Spleen (tissue), 11 donors: ENCODE data around the gene CCNL1. TPM values are rescaled to one million over a fixed set of nuclear protein-coding genes. Genes with fewer than 3 reads are reported as not detected.

Experiments used
- DNase-seq: peaks from one replicate; pipeline ENCODE4 v3.0.0-alpha.2; 2020
- H3K27ac ChIP-seq, 8 donors: fragments of 200-600 bp; sonication (generic) in 7 of 8; 1 replicate in 4 of 8; 2 replicates in 4 of 8; pipeline versions ENCODE4 v1.5.0 to v1.8.0; 2016 to 2021; ENCODE audit warnings: inconsistent platforms in 4 of 8, mild to moderate bottlenecking in 4 of 8, moderate library complexity in 1 of 8
- H3K27me3 ChIP-seq, 7 donors: fragments of 200-600 bp; sonication (generic) in 6 of 7; replicated peaks in 1 of 7; 1 replicate in 4 of 7; 2 replicates in 3 of 7; pipeline versions ENCODE4 v1.5.0 to v1.8.0; 2016 to 2021; ENCODE audit warnings: inconsistent platforms in 3 of 7, mild to moderate bottlenecking in 1 of 7
- H3K36me3 ChIP-seq, 6 donors: fragments of 200-600 bp; sonication (generic) in 5 of 6; 1 replicate in 4 of 6; 2 replicates in 2 of 6; pipeline versions ENCODE4 v1.5.0 to v1.8.0; 2016 to 2021; ENCODE audit warnings: inconsistent platforms in 2 of 6
- H3K4me1 ChIP-seq, 6 donors: fragments of 200-600 bp; sonication (generic) in 5 of 6; 1 replicate in 3 of 6; 2 replicates in 3 of 6; pipeline versions ENCODE4 v1.5.0 to v1.8.0; 2016 to 2021; ENCODE audit warnings: inconsistent platforms in 3 of 6
- H3K4me3 ChIP-seq, 8 donors: fragments of 200-600 bp; sonication (generic) in 7 of 8; 1 replicate in 4 of 8; 2 replicates in 4 of 8; pipeline versions ENCODE4 v1.5.0 to v1.8.0; 2016 to 2021; ENCODE audit warnings: inconsistent platforms in 4 of 8, mild to moderate bottlenecking in 4 of 8, moderate library complexity in 2 of 8
- H3K9me3 ChIP-seq, 8 donors: fragments of 200-600 bp; sonication (generic) in 7 of 8; 1 replicate in 4 of 8; 2 replicates in 4 of 8; pipeline versions ENCODE4 v1.5.0 to v1.8.0; 2016 to 2021; ENCODE audit warnings: inconsistent platforms in 4 of 8
- CTCF ChIP-seq, 11 experiments: fragments of 200-600 bp in 7 of 11; fragments of 450-650 bp in 4 of 11; sonication (generic) in 4 of 11; IDR thresholded peaks in 8 of 11; conservative IDR thresholded peaks in 3 of 11; 1 replicate in 7 of 11; 2 replicates in 4 of 11; pipeline versions ENCODE4 v1.4.0 to v1.8.0; 2016 to 2021; ENCODE audit warnings: antibody characterized with exemption in 11 of 11, inconsistent platforms in 4 of 11, mild to moderate bottlenecking in 1 of 11
- POLR2A ChIP-seq, 3 donors: fragments of 450-650 bp; IDR thresholded peaks; one replicate each; pipeline ENCODE4 v1.5.1; 2017; ENCODE audit warnings: antibody characterized with exemption in 3 of 3, mild to moderate bottlenecking in 1 of 3
- POLR2AphosphoS5 ChIP-seq, 3 donors: sonication (generic); formaldehyde crosslinking; IDR thresholded peaks; one replicate each; pipeline ENCODE4 v1.5.1; 2017; ENCODE audit warnings: antibody characterized with exemption in 3 of 3
- WGBS, 5 donors: extraction: QIAGEN DNeasy Blood & Tissue Kit in 3 of 5; methylation state at CpG; one replicate each; pipeline versions ENCODE4 v1.1.5 to v1.1.7; 2013 to 2018; 5-methylcytosine and 5-hydroxymethylcytosine counted together
- intact Hi-C: fragments of 100-400 bp; cut with DNase I; formaldehyde crosslinking; loops from one replicate; pipeline ENCODE4 v1.15.0; 2023; ENCODE audit warnings: low total_unique reads
- polyA plus RNA-seq, 3 donors: library from polyadenylated mRNA; stranded (reverse); fragments of 200-250 nt; gene quantifications; one replicate each; pipeline ENCODE4 v1.2.1, GENCODE V29; 2013
- small RNA-seq, 4 donors: library from RNA; depleted of rRNA; stranded (forward); fragments of <200 nt; gene quantifications; one replicate each; pipeline ENCODE3, GENCODE V24; 2016
- total RNA-seq, 7 donors: library from RNA; depleted of rRNA in 3 of 7; stranded (reverse); fragments of >200 nt in 3 of 7; fragmentation: NEBNext Ultra II Directional in 4 of 7; extraction: Animal tissue kit (Norgen Biotek cat#: 25700) in 4 of 7; gene quantifications; one replicate each; pipeline versions ENCODE4 v1.1.0 to v1.2.1, GENCODE V29; 2016 to 2021
- donor health status: healthy with polysubstance abuse.
- donor health status: DM: no; HTN: no; CAD: no; lungs with moderate emphysema.
- donor health status: DM: no; HTN: no; CAD: no.
- donor health status: Bipolar disorder and iron deficiency.
- donor health status: healthy.
- donor health status: DM: no; HTN: no; CAD: no.
- donor health status: DM: yes; HTN: yes; CAD: no.

CCNL1 gene
- total and polyA plus RNA-seq, 10 donors, result 76.9 to 405 (median 234) TPM

- peaks cover 0 to 6% (median 1%) of the 10 kb centered on the region in 6 donors for H3K4me1 ChIP-seq
- 54 to 83% (median 67%) methylated on average over 3 of the region's 3 CpGs for WGBS, 5 donors
- peaks cover 0 to 4% (median 0%) of the 10 kb centered on the region in 8 donors for H3K9me3 ChIP-seq
- intact Hi-C loops, result no loop called here
- no peak overlapping the region for H3K4me3 ChIP-seq
- TF ChIP-seq POLR2A (IDR thresholded peaks at IDR 0.05) (no peak), CTCF (IDR thresholded peaks at IDR 0.05 in 8 of 11, conservative IDR thresholded peaks at IDR 0.05 in 3 of 11) (no peak), POLR2AphosphoS5 (IDR thresholded peaks at IDR 0.05) (no peak)
- H3K36me3 ChIP-seq, result no peaks in the 10 kb centered on the region
- no peak for DNase-seq
- H3K27me3 ChIP-seq, result no peaks in the 10 kb centered on the region
- H3K27ac ChIP-seq, result peak overlapping the region in 2 of 8 donors; percentile 9 to 40
Observed at GRCh38 chr3:157098121-157098822, 61.7 kb downstream of the CCNL1 start.

Small RNA genes lying within 50 kb of the gene (small RNA-seq; reads per million reads assigned to genes)
- gene RF00019 (0 reads per million in 4 donors), gene RNA5SP146 (0 reads per million in 4 donors)
